Measurements from ENCODE around the gene C11orf42. TPM values are rescaled to one million over a fixed set of nuclear protein-coding genes. Genes with fewer than 3 reads are reported as not detected.

Gene C11orf42
- total and polyA plus RNA-seq, 2 experiments from 2014 or later = 0.32 TPM; not detected in 1

GRCh38 chr11:6201481-6201880, 3.9 kb upstream of the C11orf42 start:
- no peak overlapping the region for H3K27ac ChIP-seq
- H3K36me3 ChIP-seq = peaks cover 5% of the 10 kb centered on the region
- H3K4me3 ChIP-seq = no peak overlapping the region
- H3K4me1 ChIP-seq (ENCODE audit: low read depth) = no peaks in the 10 kb centered on the region
- no peak for TF ChIP-seq CTCF (IDR thresholded peaks at IDR 0.05; ENCODE audit: low read depth, low read length)
- no peaks in the 10 kb centered on the region for H3K9me3 ChIP-seq (ENCODE audit: low read depth)
- DNase-seq (ENCODE audit: low read depth in 1 of 2, low spot score in 1 of 2) = peak in 1 of 2 donors; percentile 36
- H3K27me3 ChIP-seq = no peaks in the 10 kb centered on the region

- Histone ChIP-seq H3K36me3 (peaks cover 8% of the 10 kb centered on the region), H3K4me3 (no peak overlapping the region), H3K27me3 (no peaks in the 10 kb centered on the region), H3K9me3 (ENCODE audit: low read depth) (no peaks in the 10 kb centered on the region), H3K27ac (no peak overlapping the region), H3K4me1 (ENCODE audit: low read depth) (no peaks in the 10 kb centered on the region)
- DNase-seq (ENCODE audit: low read depth in 1 of 2, low spot score in 1 of 2) = no peak
- no peak for TF ChIP-seq CTCF (IDR thresholded peaks at IDR 0.05; ENCODE audit: low read depth, low read length)
Measured at GRCh38 chr11:6202041-6202440, 3.3 kb upstream of the C11orf42 start.

- Histone ChIP-seq H3K4me3 (no peak overlapping the region), H3K4me1 (ENCODE audit: low read depth) (no peaks in the 10 kb centered on the region), H3K36me3 (peaks cover 8% of the 10 kb centered on the region), H3K9me3 (ENCODE audit: low read depth) (no peaks in the 10 kb centered on the region), H3K27me3 (no peaks in the 10 kb centered on the region), H3K27ac (no peak overlapping the region)
- DNase-seq (ENCODE audit: low read depth in 1 of 2, low spot score in 1 of 2) = no peak
- TF ChIP-seq CTCF (IDR thresholded peaks at IDR 0.05; ENCODE audit: low read depth, low read length) = no peak
Measured at GRCh38 chr11:6203327-6203726, 2.0 kb upstream of the C11orf42 start.

- H3K4me1 ChIP-seq (ENCODE audit: low read depth) = no peaks in the 10 kb centered on the region
- H3K4me3 ChIP-seq = no peak overlapping the region
- no peak overlapping the region for H3K27ac ChIP-seq
- H3K27me3 ChIP-seq = no peaks in the 10 kb centered on the region
- H3K9me3 ChIP-seq (ENCODE audit: low read depth) = no peaks in the 10 kb centered on the region
- TF ChIP-seq CTCF (IDR thresholded peaks at IDR 0.05; ENCODE audit: low read depth, low read length) = no peak
- H3K36me3 ChIP-seq = peaks cover 8% of the 10 kb centered on the region
- DNase-seq (ENCODE audit: low read depth in 1 of 2, low spot score in 1 of 2) = peak in 1 of 2 donors; percentile 30
Measured at GRCh38 chr11:6204706-6205105, 651 bp upstream of the C11orf42 start.

- Histone ChIP-seq H3K36me3 (peaks cover 16% of the 10 kb centered on the region), H3K4me1 (ENCODE audit: low read depth) (no peaks in the 10 kb centered on the region), H3K27ac (no peak overlapping the region), H3K9me3 (ENCODE audit: low read depth) (no peaks in the 10 kb centered on the region), H3K4me3 (no peak overlapping the region), H3K27me3 (no peaks in the 10 kb centered on the region)
- DNase-seq (ENCODE audit: low read depth in 1 of 2, low spot score in 1 of 2) = no peak
- TF ChIP-seq CTCF (IDR thresholded peaks at IDR 0.05; ENCODE audit: low read depth, low read length) = no peak
Measured at GRCh38 chr11:6206456-6207180, 1.3 kb downstream of the C11orf42 start.
